Activated naive CD4-positive, alpha-beta T cell treated with anti-CD3 and anti-CD28 coated beads for 36 hours (primary cell): ENCODE results near the gene TMEM95. TPM values are rescaled to one million over a fixed set of nuclear protein-coding genes. Genes with fewer than 3 reads are reported as not detected.
A peak's percentile ranks its signal among the peaks of the same experiment; 100 is the strongest.

Experiments
- CTCF ChIA-PET: fragments of 350-600 bp; sonication (Branson Sonifier 250); formaldehyde crosslinking; loops from one replicate; lab custom pipeline; 2021; ENCODE audit warnings: antibody characterized with exemption; lab: Charles Lee
- DNase-seq: peaks from one replicate; pipeline ENCODE4 v3.0.0-alpha.2; 2020
- H3K27ac Mint-ChIP-seq: one replicate; pipeline ENCODE4 v1.8.0; 2021; ENCODE audit warnings: mild to moderate bottlenecking, mixed read lengths
- H3K27me3 Mint-ChIP-seq: one replicate; pipeline ENCODE4 v1.8.0; 2021; ENCODE audit warnings: low read depth, mixed read lengths
- H3K36me3 Mint-ChIP-seq: one replicate; pipeline ENCODE4 v1.8.0; 2021; ENCODE audit warnings: low read depth, mixed read lengths
- H3K4me1 Mint-ChIP-seq: one replicate; pipeline ENCODE4 v1.8.0; 2021; ENCODE audit warnings: low read depth, mixed read lengths
- H3K4me3 Mint-ChIP-seq: one replicate; pipeline ENCODE4 v1.8.0; 2021; ENCODE audit warnings: mild to moderate bottlenecking, moderate library complexity, mixed read lengths
- H3K9me3 Mint-ChIP-seq: one replicate; pipeline ENCODE4 v1.8.0; 2021; ENCODE audit warnings: mixed read lengths
- intact Hi-C: fragments of 100-400 bp; cut with micrococcal nuclease; formaldehyde crosslinking; loops from one replicate; pipeline ENCODE4 v1.15.1; 2023
- total RNA-seq, 2 experiments: library from RNA; stranded (reverse); gene quantifications; one replicate each; pipeline ENCODE4 v1.2.3, GENCODE V29; 2021

The TMEM95 gene
- total RNA-seq, 2 experiments from 2014 or later = not detected

DNA sequence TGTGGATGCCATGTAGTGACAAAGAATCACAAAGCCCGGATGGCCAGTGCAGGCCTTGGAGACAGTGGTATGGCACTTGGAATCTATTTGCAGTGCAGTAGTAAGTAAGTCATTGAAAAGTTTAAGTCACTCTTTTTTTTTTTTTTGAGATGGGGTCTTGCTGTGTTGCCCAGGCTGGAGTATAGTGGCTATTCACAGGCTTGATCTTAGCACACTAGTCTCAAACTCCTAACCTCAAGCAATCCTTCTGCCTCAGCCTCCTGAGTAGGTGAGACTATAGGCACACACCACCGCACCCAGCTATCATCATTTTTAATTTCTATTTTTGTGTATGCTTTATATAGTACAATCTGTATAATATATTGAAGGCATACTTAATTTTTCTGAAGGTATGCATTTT, 43.7 kb downstream of the TMEM95 start:
- Mint-ChIP-seq H3K27me3 (no peaks in the 10 kb centered on the region), H3K9me3 (no peaks in the 10 kb centered on the region), H3K27ac (no peak overlapping the region), H3K4me3 (no peak overlapping the region), H3K36me3 (peaks cover 4% of the 10 kb centered on the region), H3K4me1 (peaks cover 11% of the 10 kb centered on the region)
- intact Hi-C loops = no loop called here
- no peak for DNase-seq
- CTCF ChIA-PET = no interaction called here

DNA sequence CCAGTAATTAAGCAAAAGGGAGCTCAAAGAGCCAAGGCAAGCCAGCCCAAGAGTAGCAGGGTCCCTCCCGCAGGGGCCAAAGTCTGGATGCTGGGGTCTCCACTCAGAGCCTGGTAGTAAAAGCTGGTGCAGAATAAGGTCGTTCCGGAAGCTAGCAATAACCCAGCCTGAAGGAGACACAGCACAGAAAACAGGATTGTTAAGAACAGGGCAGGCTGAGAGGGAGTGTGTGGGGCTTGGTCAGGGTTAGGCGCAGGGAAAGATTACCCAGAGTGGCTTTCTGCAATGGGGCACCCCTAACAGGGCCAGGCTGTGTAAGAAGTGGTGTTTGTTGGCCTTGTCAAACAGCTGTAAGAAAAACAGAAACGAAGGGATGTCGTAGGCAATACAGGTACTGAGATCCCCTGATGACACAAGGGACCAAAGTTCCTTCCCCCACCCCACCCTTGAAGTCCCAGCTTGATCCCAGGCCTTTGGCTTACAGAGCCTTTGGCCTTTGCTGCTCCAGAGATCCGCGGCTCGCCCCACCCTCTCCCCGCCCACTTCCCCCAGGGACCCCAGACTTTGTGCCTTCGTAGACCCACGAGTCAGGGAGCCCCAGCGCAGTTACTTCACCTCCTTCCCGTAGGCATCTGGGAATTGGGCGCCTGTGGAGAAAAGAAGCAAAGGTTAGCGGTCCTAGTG, 48.2 kb downstream of the TMEM95 start:
- peaks cover 4% of the 10 kb centered on the region for H3K36me3 Mint-ChIP-seq
- peak overlapping the region; percentile 93 for H3K4me3 Mint-ChIP-seq
- intact Hi-C loops = loop anchor here (5.0 kb wide), 2 partner anchors 51 to 186 kb away; partner anchors contain the start of genes ACADVL, DLG4 and KCTD11
- peaks cover 19% of the 10 kb centered on the region for H3K4me1 Mint-ChIP-seq
- DNase-seq = no peak
- CTCF ChIA-PET = interaction anchor here (1.0 to 1.9 kb wide), 4 partner anchors 11 to 47 kb away, joined by 3 to 8 read pairs (median 4); no protein-coding TSS in a partner anchor
- H3K27me3 Mint-ChIP-seq = peaks cover 2% of the 10 kb centered on the region
- H3K9me3 Mint-ChIP-seq = no peaks in the 10 kb centered on the region
- peak overlapping the region; percentile 43 for H3K27ac Mint-ChIP-seq

DNA sequence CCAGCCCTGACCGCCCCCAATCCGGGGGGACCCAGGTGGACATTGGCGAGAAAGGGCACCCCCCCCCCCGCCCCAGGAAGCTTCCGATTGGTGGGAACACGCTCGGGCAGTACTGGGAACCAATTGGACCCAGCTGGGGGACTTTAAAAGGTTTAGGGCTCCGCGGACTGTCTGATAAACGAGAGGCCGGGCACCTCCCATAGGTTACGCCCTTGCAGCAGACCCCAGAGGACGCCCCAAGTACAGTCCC, 48.7 kb downstream of the TMEM95 start:
- peaks cover 4% of the 10 kb centered on the region for H3K36me3 Mint-ChIP-seq
- no peak for DNase-seq
- intact Hi-C loops = loop anchor here (5.0 kb wide), 2 partner anchors 51 to 186 kb away; partner anchors contain the start of genes ACADVL, DLG4 and KCTD11

DNA sequence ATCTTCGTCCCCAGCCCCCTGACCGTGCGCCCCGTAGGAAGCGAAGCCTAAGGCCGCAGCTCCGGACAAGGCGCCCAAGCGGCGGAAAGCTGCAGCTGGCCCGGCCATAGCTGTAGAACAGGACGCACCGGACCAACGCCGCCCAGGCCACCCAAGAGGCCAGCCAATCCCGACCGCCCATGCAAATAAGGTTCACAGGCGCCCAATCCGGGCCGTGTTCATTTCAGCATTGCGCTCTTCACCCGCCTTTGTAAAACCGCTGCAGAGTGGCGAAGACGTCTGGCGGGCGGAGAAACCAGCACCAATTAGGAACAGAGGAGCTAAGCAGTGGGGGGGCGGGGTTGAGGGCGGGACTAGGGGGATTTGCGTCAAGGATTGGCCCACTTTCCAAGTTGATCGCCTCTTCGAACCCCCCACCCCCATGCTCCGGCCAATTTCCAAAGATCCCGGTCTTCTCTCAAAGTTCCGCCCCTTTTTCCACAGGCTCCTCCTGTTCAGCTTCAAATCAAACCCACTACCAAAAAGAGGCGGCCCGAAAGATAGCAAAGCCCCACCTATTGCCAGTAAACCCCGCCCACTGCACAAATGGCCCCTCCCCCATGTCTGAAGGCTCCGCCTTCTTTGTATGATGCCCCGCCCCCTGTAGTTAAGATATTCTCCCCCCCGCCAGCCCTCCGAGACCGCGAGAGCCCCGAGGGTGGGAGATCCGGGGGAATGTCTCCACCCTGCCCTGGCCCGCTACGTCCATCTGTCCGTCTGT, 49.2 kb downstream of the TMEM95 start, which contains the start of gene TMEM256:
TSS of gene TMEM256 (minus strand) at position 121 of the 760 bp plus-strand sequence. CDS start at position 108, 13 bp downstream.
- Mint-ChIP-seq H3K4me1 (peaks cover 19% of the 10 kb centered on the region), H3K4me3 (peak within 1 kb of the TSS; percentile 93), H3K36me3 (peaks cover 4% of the 10 kb centered on the region), H3K27me3 (peaks cover 2% of the 10 kb centered on the region), H3K9me3 (no peaks in the 10 kb centered on the region), H3K27ac (peak within 1 kb of the TSS; percentile 93)
- peak; percentile 99 for DNase-seq
- intact Hi-C loops = loop anchor here (1.0 to 5.0 kb wide), 11 partner anchors 10 to 282 kb away; partner anchors contain the start of genes ACADVL, DLG4, EIF5A and KCTD11
- CTCF ChIA-PET = interaction anchor here (0.6 to 1.9 kb wide), 4 partner anchors 33 to 109 kb away, joined by 3 to 8 read pairs (median 3); no protein-coding TSS in a partner anchor

More for the DNA sequence above, 48.7 kb downstream of the TMEM95 start:
- Mint-ChIP-seq H3K27me3 (peaks cover 2% of the 10 kb centered on the region), H3K4me1 (peaks cover 19% of the 10 kb centered on the region), H3K4me3 (peak overlapping the region; percentile 93), H3K27ac (peak overlapping the region; percentile 93), H3K9me3 (no peaks in the 10 kb centered on the region)
- CTCF ChIA-PET = interaction anchor here (0.6 to 1.9 kb wide), 4 partner anchors 17 to 98 kb away, joined by 3 to 8 read pairs (median 4); no protein-coding TSS in a partner anchor

DNA sequence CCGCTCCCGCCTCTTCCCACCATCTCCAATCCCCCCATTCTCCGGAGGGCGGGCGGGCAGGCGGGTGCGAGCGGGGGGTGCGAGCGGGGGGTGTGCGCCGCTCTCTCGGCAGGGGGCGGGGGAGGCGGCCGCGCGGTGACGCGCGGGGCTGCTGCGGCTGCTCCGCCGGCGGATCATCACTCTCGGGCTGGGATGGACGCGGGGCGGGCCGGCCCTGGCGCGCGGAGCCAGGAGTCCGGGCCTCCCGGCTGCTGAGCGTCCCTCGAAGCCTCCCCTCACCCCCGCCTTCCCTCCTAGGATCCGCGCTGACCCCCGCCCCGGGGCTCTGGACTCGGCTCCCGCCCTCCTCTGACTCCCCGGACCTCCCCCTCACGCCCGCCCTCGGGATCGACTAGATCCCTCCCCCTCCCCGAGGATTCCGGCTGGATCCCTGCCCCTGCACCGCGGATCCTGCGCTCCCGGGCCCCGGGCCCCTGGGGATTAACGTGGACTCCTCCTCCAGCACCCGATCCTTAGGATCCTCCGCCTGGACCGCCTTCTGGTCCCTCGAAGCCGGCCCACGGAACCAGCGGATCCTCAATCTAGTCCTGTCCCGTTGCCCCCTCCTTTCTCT, 49.9 kb downstream of the TMEM95 start:
- Mint-ChIP-seq H3K4me1 (peaks cover 19% of the 10 kb centered on the region), H3K9me3 (no peaks in the 10 kb centered on the region), H3K4me3 (peak overlapping the region; percentile 93), H3K36me3 (peaks cover 4% of the 10 kb centered on the region), H3K27ac (peak overlapping the region; percentile 93), H3K27me3 (peaks cover 2% of the 10 kb centered on the region)
- CTCF ChIA-PET = interaction anchor here (0.7 to 1.9 kb wide), 2 partner anchors 32 to 108 kb away, joined by 3 to 8 read pairs; no protein-coding TSS in a partner anchor
- intact Hi-C loops = loop anchor here (1.0 to 5.0 kb wide), 11 partner anchors 11 to 281 kb away; partner anchors contain the start of genes ACADVL, DLG4, EIF5A and KCTD11
- no peak for DNase-seq

DNA sequence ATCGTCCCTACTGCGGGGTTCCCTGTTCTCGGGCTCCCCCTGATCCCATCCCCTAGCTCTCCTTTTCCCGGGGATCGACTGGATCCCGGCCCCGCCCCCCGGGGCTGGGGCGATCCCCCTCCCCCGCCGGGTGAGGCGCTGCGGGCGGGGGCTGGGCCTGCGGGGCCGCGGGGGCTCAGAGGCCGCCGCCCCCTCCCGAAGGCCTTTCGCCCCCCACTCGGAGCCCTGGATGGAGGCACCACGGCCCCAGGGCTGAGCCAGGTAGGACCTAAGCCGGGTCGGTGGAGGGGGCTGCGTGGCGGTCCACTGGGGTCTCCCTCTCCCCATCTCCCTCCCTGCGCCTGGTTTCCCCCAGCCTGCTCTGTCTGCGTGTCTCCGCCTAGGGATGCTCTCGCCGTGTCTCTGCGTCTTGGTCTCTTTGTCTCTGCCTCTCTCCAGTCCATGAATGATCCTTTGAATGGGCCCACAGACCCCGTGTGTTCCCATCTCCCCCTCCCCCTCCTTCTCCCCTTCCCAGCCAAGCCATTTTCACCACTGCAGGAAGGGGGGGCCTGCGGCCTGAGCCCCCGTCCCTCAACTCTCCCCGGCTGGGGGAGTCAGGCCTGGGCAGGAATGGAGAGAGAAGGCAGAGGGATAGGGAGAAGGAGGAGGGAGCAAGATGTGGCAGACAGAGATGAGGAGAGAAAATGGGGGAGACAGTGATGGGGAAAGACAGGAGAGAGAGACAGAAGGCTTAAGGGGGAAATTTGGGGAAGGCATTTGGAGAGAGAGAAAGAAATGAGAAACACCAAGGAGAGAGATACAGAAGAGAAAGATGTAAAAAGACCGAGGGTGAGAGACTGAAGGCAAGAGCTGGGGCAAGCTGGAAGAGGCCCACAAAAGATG, 50.6 kb downstream of the TMEM95 start:
- Mint-ChIP-seq H3K4me1 (peaks cover 19% of the 10 kb centered on the region), H3K27ac (peak overlapping the region; percentile 12), H3K36me3 (peaks cover 4% of the 10 kb centered on the region), H3K4me3 (peak overlapping the region; percentile 93), H3K9me3 (no peaks in the 10 kb centered on the region), H3K27me3 (peaks cover 2% of the 10 kb centered on the region)
- DNase-seq = no peak
- intact Hi-C loops = no loop called here
- CTCF ChIA-PET = no interaction called here

DNA sequence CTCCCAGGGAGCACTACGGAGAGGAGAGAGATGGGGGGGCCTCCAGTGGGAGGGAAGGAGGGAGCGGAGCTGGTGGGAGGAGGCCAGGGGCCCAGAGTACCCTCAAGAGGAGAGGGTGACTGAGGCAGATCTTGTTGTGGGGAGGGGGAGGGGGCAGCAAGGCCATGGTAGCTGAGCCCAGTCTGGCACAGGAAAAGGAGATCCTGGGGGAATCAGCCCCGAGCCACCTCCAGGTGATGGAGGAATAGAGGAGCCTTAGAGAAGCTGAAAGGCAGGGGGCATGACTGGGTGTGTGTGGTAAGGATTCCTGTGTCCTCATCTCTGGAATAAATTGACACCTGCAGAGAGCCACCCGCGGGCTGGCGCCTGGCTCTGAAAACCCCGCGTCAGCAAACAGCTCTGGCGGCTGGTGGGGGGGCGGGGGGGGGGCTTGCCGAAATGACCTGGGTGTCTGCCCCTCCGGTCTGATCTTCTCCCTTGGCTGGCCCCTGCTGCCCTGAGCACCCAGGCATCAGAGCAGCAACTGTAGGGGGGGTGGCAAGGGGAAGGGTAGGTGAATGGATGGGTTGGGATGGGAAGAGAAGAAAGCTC, 51.4 kb downstream of the TMEM95 start:
- Mint-ChIP-seq H3K9me3 (no peaks in the 10 kb centered on the region), H3K36me3 (peaks cover 4% of the 10 kb centered on the region), H3K4me1 (peaks cover 19% of the 10 kb centered on the region), H3K4me3 (peak overlapping the region; percentile 72), H3K27ac (peak overlapping the region; percentile 12), H3K27me3 (peaks cover 2% of the 10 kb centered on the region)
- intact Hi-C loops = no loop called here
- CTCF ChIA-PET = interaction anchor here (1.1 kb wide), 1 partner anchor 51 kb away, joined by 3 read pairs; the partner anchor contains the start of gene TMEM95
- DNase-seq = no peak

Other genes starting within 250 kb of the TMEM95 start
- not detected for gene ASGR2, start 240.3 kb upstream of the TMEM95 start, total RNA-seq
- gene ASGR1, start 175.8 kb upstream of the TMEM95 start, total RNA-seq = 1 to 10 TPM in 1 of 2 experiments, under 1 TPM in 1; 0.64 to 1.5 TPM
- 10 to 100 TPM; 13.6 to 13.8 TPM for gene DLG4, start 135.3 kb upstream of the TMEM95 start, total RNA-seq
- 100 to 1,000 TPM; 263 to 267 TPM for gene ACADVL, start 135.2 kb upstream of the TMEM95 start, total RNA-seq
- 10 to 100 TPM; 26.7 to 29.4 TPM for gene DVL2, start 120.6 kb upstream of the TMEM95 start, total RNA-seq
- gene PHF23, start 115.7 kb upstream of the TMEM95 start, total RNA-seq = 10 to 100 TPM in 1 of 2 experiments, 1 to 10 TPM in 1; 8.4 to 10.0 TPM
- gene GABARAP, start 112.7 kb upstream of the TMEM95 start, total RNA-seq = 100 to 1,000 TPM; 137 to 152 TPM
- gene CTDNEP1, start 103.4 kb upstream of the TMEM95 start, total RNA-seq = 100 to 1,000 TPM; 147 to 152 TPM
- gene ELP5, start 102.9 kb upstream of the TMEM95 start, total RNA-seq = 10 to 100 TPM; 52.4 to 53.5 TPM
- under 1 TPM in 1 of 2 experiments, not detected in 1; 0.40 TPM for gene CLDN7, start 92.7 kb upstream of the TMEM95 start, total RNA-seq
- under 1 TPM; 0.19 to 0.37 TPM for gene SLC2A4, start 73.4 kb upstream of the TMEM95 start, total RNA-seq
- under 1 TPM; 0.45 to 0.52 TPM for gene YBX2, start 60.5 kb upstream of the TMEM95 start, total RNA-seq
- 100 to 1,000 TPM; 757 to 792 TPM for gene EIF5A, start 47.5 kb upstream of the TMEM95 start, total RNA-seq
- gene GPS2, start 39.8 kb upstream of the TMEM95 start, total RNA-seq = 10 to 100 TPM; 28.2 to 32.2 TPM
- gene NEURL4, start 25.8 kb upstream of the TMEM95 start, total RNA-seq = 10 to 100 TPM; 21.9 to 22.5 TPM
- gene ACAP1, start 18.6 kb upstream of the TMEM95 start, total RNA-seq = 100 to 1,000 TPM; 309 to 320 TPM
- gene KCTD11, start 3.0 kb upstream of the TMEM95 start, total RNA-seq = under 1 TPM; 0.41 to 0.47 TPM
- gene TNK1, start 25.9 kb downstream of the TMEM95 start, total RNA-seq = 1 to 10 TPM; 4.0 to 4.8 TPM
- gene PLSCR3, start 39.4 kb downstream of the TMEM95 start, total RNA-seq = 10 to 100 TPM; 58.6 to 59.4 TPM
- 10 to 100 TPM; 65.6 to 66.3 TPM for gene TMEM256, start 48.9 kb downstream of the TMEM95 start, total RNA-seq
- gene NLGN2, start 52.7 kb downstream of the TMEM95 start, total RNA-seq = 1 to 10 TPM; 7.7 to 8.9 TPM
- gene SPEM1, start 65.2 kb downstream of the TMEM95 start, total RNA-seq = not detected
- gene SPEM2, start 70.5 kb downstream of the TMEM95 start, total RNA-seq = not detected
- not detected for gene SPEM3, start 73.7 kb downstream of the TMEM95 start, total RNA-seq
- 1 to 10 TPM; 3.3 to 3.5 TPM for gene TMEM102, start 80.3 kb downstream of the TMEM95 start, total RNA-seq
- 1 to 10 TPM; 1.3 to 1.6 TPM for gene FGF11, start 84.4 kb downstream of the TMEM95 start, total RNA-seq
- 1 to 10 TPM; 5.1 to 5.9 TPM for gene CHRNB1, start 89.9 kb downstream of the TMEM95 start, total RNA-seq
- 1 to 10 TPM; 9.2 to 9.4 TPM for gene ZBTB4, start 124.5 kb downstream of the TMEM95 start, total RNA-seq
- gene SLC35G6, start 126.3 kb downstream of the TMEM95 start, total RNA-seq = not detected
- gene POLR2A, start 129.2 kb downstream of the TMEM95 start, total RNA-seq = 100 to 1,000 TPM; 204 to 205 TPM
- 1 to 10 TPM; 5.8 to 7.4 TPM for gene TNFSF12, start 193.9 kb downstream of the TMEM95 start, total RNA-seq
- gene TNFSF13, start 203.6 kb downstream of the TMEM95 start, total RNA-seq = 1 to 10 TPM; 2.1 to 2.6 TPM
- 10 to 100 TPM; 43.2 to 46.9 TPM for gene SENP3, start 206.8 kb downstream of the TMEM95 start, total RNA-seq
- 10 to 100 TPM; 11.6 to 12.6 TPM for gene CD68, start 224.5 kb downstream of the TMEM95 start, total RNA-seq
- 10 to 100 TPM; 48.8 to 53.5 TPM for gene MPDU1, start 228.7 kb downstream of the TMEM95 start, total RNA-seq
- under 1 TPM in 1 of 2 experiments, not detected in 1; 0.20 TPM for gene SOX15, start 234.9 kb downstream of the TMEM95 start, total RNA-seq